GM21576 (cell line): ENCODE measurements around the gene NMNAT3.

Experiments
- ATAC-seq: cut with Tn5 transposase; IDR thresholded peaks from one replicate; pipeline ENCODE4 v1.9.1; 2021; ENCODE audit warnings: mild to moderate bottlenecking, moderate library complexity; ENCODE audit not compliant: unreplicated experiment

NMNAT3 gene

GRCh38 chr3:139677388-139678155, at the start of gene NMNAT3:
NMNAT3 (minus strand) TSS chr3:139677972; CDS start chr3:139627724, 50,248 bp downstream.
- peak; percentile 99 for ATAC-seq

GRCh38 chr3:139721370-139721769, 43.6 kb upstream of the NMNAT3 start:
- ATAC-seq, result no peak

GRCh38 chr3:139718415-139718814, 40.6 kb upstream of the NMNAT3 start:
- no peak for ATAC-seq

- ATAC-seq, result no peak
These were observed 39.2 kb upstream of the NMNAT3 start for GRCh38 chr3:139716908-139717485.

GRCh38 chr3:139715743-139716360, 38.1 kb upstream of the NMNAT3 start:
- no peak for ATAC-seq

- no peak for ATAC-seq
These were observed 37.4 kb upstream of the NMNAT3 start for GRCh38 chr3:139715166-139715565.

GRCh38 chr3:139710212-139710611, 32.4 kb upstream of the NMNAT3 start:
- no peak for ATAC-seq

- no peak for ATAC-seq
These were observed 27.9 kb upstream of the NMNAT3 start for GRCh38 chr3:139705631-139706030.

- ATAC-seq, result no peak
These were observed 18.5 kb upstream of the NMNAT3 start for GRCh38 chr3:139696314-139696604.

GRCh38 chr3:139695426-139696313, 17.9 kb upstream of the NMNAT3 start:
- no peak for ATAC-seq

- no peak for ATAC-seq
These were observed 17.2 kb upstream of the NMNAT3 start for GRCh38 chr3:139695007-139695406.

- no peak for ATAC-seq
These were observed 16.8 kb upstream of the NMNAT3 start for GRCh38 chr3:139694542-139694941.

GRCh38 chr3:139691619-139692018, 13.8 kb upstream of the NMNAT3 start:
- ATAC-seq, result no peak

- no peak for ATAC-seq
These were observed 12.0 kb upstream of the NMNAT3 start for GRCh38 chr3:139689708-139690228.

GRCh38 chr3:139689122-139689521, 11.3 kb upstream of the NMNAT3 start:
- ATAC-seq, result no peak

- ATAC-seq, result no peak
These were observed 9.7 kb upstream of the NMNAT3 start for GRCh38 chr3:139687431-139687830.

GRCh38 chr3:139686624-139687023, 8.9 kb upstream of the NMNAT3 start:
- ATAC-seq, result no peak

GRCh38 chr3:139686206-139686605, 8.4 kb upstream of the NMNAT3 start:
- ATAC-seq, result no peak

- no peak for ATAC-seq
These were observed 1.5 kb upstream of the NMNAT3 start for GRCh38 chr3:139679220-139679775.

- ATAC-seq, result no peak
These were observed 962 bp downstream of the NMNAT3 start for GRCh38 chr3:139676632-139677387.
